ENCODE results near the gene WNT9B. TPM values are rescaled to one million over a fixed set of nuclear protein-coding genes. Genes with fewer than 3 reads are reported as not detected.

Gene WNT9B
- total and polyA plus RNA-seq, 2 of the 13 experiments (the other 11 are each of a cell fraction or from before 2014, with no cell fraction given): not detected

- TF ChIP-seq PHF8 (CRISPR knock-in tag; IDR thresholded peaks at IDR 0.05): peak; percentile 100
- peak; percentile 68; the same call in 1 of the 2 replicates for TF ChIP-seq ZNF792 (CRISPR knock-in tag; IDR thresholded peaks at IDR 0.05)
- TF ChIP-seq HOXA7 (CRISPR knock-in tag; IDR thresholded peaks at IDR 0.05): no peak
- peak; percentile 65; the same call in 1 of the 2 replicates for TF ChIP-seq ZBED4 (CRISPR knock-in tag; IDR thresholded peaks at IDR 0.05; ENCODE audit: borderline replicate concordance)
- TF ChIP-seq SPEN (CRISPR knock-in tag; IDR thresholded peaks at IDR 0.05; ENCODE audit: low read depth): peak; percentile 98
- TF ChIP-seq ATF7-NPFF (CRISPR knock-in tag; IDR thresholded peaks at IDR 0.05; ENCODE audit: low read depth): peak; percentile 88
- peak; percentile 84; the same call in 1 of the 2 replicates for TF ChIP-seq ZNF691 (CRISPR knock-in tag; IDR thresholded peaks at IDR 0.05; ENCODE audit: borderline replicate concordance, low read depth)
- TF ChIP-seq DPF2 (CRISPR knock-in tag; IDR thresholded peaks at IDR 0.05; ENCODE audit: borderline replicate concordance, low read depth): no peak; the same call in 1 of the 2 replicates
- TF ChIP-seq EHMT2 (IDR thresholded peaks at IDR 0.05; ENCODE audit: borderline replicate concordance, low read depth, low read length): no peak; the same call in 1 of the 2 replicates
- peak; percentile 88 for TF ChIP-seq MIER2 (CRISPR knock-in tag; IDR thresholded peaks at IDR 0.05)
- peak; percentile 90 for TF ChIP-seq ZNF136 (CRISPR knock-in tag; IDR thresholded peaks at IDR 0.05; ENCODE audit: low read depth)
- no peak; the same call in 1 of the 2 replicates for TF ChIP-seq ZBTB21 (CRISPR knock-in tag; IDR thresholded peaks at IDR 0.05)
- TF ChIP-seq HOXA9 (CRISPR knock-in tag; IDR thresholded peaks at IDR 0.05; ENCODE audit: borderline replicate concordance): peak; percentile 47; the same call in 1 of the 2 replicates
- TF ChIP-seq ZBTB40 (IDR thresholded peaks at IDR 0.05): peak; percentile 89
- TF ChIP-seq ZBTB40 (CRISPR knock-in tag; IDR thresholded peaks at IDR 0.05): peak; percentile 86
Measured at GRCh38 chr17:46922804-46923635, 71.6 kb downstream of the WNT9B start, which contains the start of gene GOSR2 (continued).
